Heart left ventricle (tissue), 13 donors: Measurements from ENCODE around the gene ABTB2.

Source experiments
- CTCF ChIP-seq, 12 donors: fragments of 200-600 bp; sonication (generic) in 4 of 12; IDR thresholded peaks; one replicate each; pipeline versions ENCODE4 v1.5.0 to v1.8.0; 2018 to 2022; ENCODE audit warnings: antibody characterized with exemption in 12 of 12, mild to moderate bottlenecking in 5 of 12
- POLR2A ChIP-seq, 2 donors: fragments of 450-650 bp; IDR thresholded peaks; one replicate each; pipeline ENCODE4 v1.6.1; 2017; ENCODE audit warnings: antibody characterized with exemption in 2 of 2, mild to moderate bottlenecking in 2 of 2, moderate library complexity in 2 of 2
- donor health status: ischemic (EF 13 %, LVEDD 7.1; RV severe dilation, severe dysfunction).
- donor health status: DM: no; HTN: yes; CAD: no.
- donor health status: DM: no; HTN: no; CAD: no.
- donor health status: ischemic (EF 25% LVEDD 6.9; RV normal size, moderate dysfunction).
- donor health status: ischemic (EF 25% LVEDD 5.7; RV mildly dilated, moderate dysfunction).
- donor health status: ischemic (EF 35%, LVEDD 5.7; RV mildly dilated, moderate dysfunction).
- donor health status: nonischemic (EF 11% LVEDD 7.7; RV severe dilation, severe dysfunction).
- donor health status: DM: yes; HTN: yes; CAD: no.
- donor health status: PGD.
- donor health status: ischemic (EF 29% LVEDD 5.4; RV normal size, mild dysfunction).
- donor health status: nonischemic (EF 23%, LVEDD 6.1; RV moderate dilation, normal function).

GRCh38 chr11:34139346-34139745 lies 218.5 kb downstream of the ABTB2 start:
- TF ChIP-seq CTCF (IDR thresholded peaks at IDR 0.05) (no peak), POLR2A (IDR thresholded peaks at IDR 0.05) (no peak)
